Activated CD4-positive, CD25-positive, alpha-beta regulatory T cell (primary cell): ENCODE measurements around the gene EMB.
"Not testable (repeated sequence)": the region's sequence is repeated elsewhere in the genome, so short reads cannot be mapped to it uniquely, and the experiment has no call there.

ENCODE experiments used
- DNase-seq, 4 experiments: peaks; one replicate each; lab custom pipeline; 2025; lab: John Stamatoyannopoulos, UW

EMB gene

DNA sequence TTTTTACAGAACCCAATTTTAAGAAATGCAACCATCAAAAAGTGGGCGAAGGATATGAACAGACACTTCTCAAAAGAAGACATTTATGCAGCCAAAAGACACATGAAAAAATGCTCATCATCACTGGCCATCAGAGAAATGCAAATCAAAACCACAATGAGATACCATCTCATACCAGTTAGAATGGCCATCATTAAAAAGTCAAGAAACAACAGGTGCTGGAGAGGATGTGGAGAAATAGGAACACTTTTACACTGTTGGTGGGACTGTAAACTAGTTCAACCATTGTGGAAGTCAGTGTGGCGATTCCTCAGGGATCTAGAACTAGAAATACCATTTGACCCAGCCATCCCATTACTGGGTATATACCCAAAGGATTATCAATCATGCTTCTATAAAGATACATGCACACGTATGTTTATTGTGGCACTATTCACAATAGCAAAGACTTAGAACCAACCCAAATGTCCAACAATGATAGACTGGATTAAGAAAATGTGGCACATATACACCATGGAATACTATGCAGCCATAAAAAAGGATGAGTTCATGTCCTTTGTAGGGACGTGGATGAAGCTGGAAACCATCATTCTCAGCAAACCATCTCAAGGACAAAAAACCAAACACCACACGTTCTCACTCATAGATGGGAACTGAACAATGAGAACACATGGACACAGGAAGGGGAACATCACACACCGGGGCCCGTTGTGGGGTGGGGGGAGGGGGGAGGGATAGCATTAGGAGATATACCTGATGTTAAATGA is 19.7 kb downstream of the EMB start:
- DNase-seq, result not testable (repeated sequence)

DNA sequence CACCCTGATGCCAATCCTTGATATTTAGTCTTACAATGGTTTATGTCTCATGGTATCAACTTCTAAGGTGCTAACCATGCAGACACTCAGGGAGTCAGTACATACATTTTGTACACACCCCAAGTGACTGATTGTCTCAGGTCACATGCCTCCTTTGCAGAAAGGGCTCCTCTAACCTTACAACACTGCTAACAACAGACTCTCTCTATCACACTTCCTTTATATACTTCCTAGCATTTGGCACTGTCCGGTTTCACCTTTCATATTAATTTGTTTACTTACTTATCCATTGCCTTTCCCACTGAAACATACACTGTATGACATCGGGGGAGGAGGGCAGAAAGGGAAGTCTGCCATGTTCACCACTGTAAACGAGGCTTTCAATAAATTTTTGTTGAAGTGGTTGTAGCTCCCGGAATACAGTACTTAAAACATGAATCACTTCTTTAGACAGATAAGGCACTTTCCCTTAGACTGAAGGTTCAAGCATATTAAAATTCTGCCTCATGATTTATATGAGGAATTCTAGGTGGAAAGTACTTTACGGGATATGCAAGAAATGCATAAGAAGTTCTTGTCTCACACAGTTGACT is 20.6 kb downstream of the EMB start:
- no peak for DNase-seq

DNA sequence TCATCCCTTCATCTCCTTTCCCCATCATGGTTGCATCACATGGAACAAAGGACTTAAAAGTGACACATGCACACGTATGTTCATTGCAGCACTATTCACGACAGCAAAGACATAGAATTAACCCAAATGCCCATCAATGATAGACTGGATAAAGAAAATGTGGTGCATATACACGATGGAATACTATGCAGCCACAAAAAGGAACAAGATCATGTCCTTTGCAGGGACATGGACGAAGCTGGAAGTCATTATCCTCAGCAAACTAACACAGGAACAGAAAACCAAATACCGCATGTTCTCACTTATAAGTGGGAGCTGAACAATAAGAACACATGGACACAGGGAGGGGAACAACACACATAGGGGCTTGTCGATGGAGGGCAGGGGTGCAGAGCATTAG is 21.4 kb downstream of the EMB start:
- DNase-seq, result not testable (repeated sequence)

DNA sequence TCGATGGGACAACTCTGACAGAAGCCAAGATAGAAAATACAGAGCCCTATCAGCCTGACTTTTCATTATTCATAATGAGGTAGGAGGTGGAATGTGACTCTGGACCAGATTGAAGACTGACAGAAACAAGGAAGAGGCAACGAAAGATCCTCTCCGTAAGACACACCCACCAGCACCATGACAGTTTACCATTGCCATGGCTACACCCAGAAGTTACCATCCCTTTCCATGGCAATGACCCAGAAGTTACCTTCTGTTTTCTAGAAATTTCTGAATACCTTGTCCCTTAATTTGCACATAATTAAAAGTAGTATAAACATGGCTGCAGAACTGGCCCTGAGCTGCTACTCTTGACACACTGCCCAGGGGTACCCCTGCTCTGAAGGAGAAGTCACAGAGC is 24.5 kb downstream of the EMB start:
- DNase-seq, result not testable (repeated sequence)

DNA sequence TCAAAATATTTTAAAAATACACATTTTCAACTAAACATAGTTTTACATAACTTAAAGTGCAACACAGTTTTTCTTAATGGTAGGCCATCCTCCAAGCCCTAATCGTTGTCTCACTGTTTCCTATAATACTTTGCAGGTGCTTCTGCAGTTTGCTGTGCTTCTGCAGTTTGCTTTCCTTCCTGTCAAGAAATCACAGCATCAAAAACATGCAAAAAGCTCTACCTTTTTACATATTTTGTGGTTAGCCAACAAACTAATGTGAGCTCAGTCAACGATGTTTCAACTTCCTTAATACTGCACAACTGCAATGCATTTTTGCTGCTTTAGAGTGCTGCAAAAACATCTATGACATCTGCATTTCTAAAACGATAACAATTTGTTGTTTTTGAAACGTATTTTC is 25.2 kb downstream of the EMB start:
- no peak for DNase-seq

DNA sequence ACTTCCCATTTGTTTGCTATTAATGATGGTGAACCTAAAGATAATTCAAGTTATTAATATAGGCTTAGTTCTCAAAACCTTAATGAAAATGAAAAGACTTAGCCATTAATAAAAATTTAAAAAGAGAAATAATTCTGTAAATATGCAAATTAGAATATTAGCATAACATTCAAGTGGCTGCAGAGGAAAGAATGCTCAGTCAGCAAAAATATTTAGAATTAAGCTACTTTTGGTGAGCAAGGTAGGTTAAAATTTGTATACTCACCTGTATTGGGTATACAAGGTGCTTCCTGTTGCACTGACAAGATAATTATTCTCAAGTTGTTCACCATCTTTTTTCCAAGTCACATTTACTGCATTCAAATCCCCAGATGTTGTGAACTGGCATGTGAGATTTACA is 30.2 kb downstream of the EMB start:
- not testable (repeated sequence) for DNase-seq

DNA sequence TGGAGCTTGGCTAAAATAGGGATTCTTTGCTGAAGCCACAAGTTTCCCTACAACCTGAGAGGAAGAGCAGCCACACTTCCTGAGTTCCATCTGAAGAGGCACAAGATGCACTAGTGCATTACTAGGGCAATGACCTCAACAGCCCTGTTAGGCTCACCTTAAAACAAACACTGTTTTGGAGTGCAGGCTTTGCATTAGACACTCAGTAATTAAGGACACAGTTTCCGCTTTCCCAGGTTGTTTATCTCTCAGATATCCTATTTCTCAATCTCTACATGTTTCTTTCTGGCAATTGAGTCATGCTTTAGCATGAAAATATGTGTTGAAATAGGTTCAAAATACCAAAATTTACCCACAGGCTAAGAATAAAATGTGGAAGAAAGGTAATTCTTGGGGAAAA is 34.2 kb downstream of the EMB start:
- no peak for DNase-seq

DNA sequence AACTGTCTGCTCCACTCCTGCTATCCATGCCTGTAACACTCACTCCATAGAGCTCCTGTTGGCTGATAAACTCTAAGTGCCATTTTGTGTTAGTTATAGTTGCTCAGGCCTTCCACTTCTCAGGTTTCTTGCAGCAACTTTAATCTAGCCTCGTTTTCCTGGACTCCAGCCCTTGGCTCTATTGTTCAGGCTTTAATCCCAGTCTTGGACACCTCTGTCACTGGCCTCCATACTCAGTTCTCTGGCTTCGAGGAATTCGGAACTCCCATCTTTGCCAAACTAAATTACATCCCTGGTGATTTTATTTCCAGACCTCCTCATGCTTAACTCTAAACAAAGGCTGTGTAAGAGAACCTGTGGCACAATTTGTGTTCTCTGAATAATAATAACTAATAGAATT is 39.8 kb downstream of the EMB start:
- DNase-seq, result no peak

DNA sequence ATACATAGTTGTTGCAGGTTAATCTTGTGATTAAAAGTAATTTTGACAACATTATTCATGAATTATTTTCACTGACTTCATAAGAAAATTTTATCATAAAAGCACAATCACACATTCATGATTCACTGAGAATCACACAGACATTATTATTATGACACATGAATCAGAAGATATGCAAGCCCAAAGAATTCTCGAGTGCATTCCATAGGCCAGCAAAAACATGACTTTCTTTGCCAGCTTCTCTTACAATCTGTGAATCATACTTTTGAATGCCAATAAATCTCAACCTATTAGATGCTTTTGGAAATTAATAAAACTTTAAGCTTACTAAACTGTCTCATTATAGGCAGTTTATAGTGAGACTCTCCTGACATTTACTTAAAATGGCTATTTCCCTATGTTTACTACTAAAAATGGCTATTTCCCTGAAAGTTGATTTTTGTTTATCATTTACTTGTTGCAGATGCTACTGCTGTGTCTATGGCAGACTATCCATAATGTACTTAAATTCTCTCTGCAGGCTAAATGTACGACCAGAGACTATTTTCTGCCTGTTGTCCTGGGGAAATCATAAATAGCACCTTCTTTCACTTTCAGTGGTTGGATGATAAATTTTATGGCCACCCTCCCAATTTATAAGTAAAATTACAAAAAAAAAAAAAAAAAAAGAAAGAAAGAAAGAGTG is 47.0 kb downstream of the EMB start:
- not testable (repeated sequence) for DNase-seq

DNA sequence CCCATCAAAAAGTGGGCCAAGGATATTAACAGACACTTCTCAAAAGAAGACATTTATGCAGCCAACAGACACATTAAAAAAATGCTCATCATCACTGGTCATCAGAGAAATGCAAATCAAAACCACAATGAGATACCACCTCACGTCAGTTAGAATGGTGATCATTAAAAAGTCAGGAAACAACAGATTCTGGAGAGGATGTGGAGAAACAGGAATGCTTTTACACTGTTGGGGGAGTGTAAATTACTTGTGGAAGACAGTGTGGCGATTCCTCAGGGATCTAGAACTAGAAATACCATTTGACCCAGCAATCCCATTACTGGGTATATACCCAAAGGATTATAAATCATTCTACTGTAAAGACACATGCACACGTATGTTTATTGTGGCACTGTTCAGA is 48.8 kb downstream of the EMB start:
- DNase-seq, result not testable (repeated sequence)

DNA sequence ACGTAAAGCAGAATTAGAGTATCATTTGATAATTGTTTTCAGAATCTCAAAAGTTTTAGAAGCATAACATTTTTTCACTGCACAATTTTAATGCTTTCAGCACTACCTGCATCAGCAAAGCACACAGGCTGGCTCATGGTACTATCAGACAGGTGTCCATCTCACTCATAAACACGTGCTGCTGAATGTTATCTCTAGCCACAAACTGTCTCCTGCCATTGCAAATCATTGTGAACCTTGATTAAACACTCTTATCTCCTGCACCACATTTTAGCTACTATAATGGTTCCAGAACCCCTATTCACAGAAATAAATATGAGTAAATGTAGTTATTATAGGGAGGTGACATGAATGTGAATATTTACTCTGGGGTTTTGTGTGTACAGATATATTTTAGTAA is 56.7 kb downstream of the EMB start:
- not testable (repeated sequence) for DNase-seq

DNA sequence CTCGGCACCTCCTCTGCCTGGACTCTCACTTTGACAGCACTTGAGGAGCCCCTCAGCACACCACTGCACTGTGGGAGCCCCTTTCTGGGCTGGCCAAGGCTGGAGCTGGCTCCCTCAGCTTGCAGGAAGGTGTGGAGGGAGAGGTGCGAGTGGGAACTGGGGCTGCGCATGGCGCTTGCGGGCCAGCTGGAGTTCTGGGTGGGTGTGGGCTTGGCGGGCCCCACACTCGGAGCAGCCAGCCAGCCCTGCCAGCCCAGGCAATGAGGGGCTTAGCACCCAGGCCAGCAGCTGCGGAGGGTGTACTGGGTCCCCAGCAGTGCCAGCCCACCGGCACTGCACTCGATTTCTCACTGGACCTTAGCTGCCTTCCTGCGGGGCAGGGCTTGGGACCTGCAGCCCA is 64.4 kb downstream of the EMB start:
- DNase-seq, result not testable (repeated sequence)

DNA sequence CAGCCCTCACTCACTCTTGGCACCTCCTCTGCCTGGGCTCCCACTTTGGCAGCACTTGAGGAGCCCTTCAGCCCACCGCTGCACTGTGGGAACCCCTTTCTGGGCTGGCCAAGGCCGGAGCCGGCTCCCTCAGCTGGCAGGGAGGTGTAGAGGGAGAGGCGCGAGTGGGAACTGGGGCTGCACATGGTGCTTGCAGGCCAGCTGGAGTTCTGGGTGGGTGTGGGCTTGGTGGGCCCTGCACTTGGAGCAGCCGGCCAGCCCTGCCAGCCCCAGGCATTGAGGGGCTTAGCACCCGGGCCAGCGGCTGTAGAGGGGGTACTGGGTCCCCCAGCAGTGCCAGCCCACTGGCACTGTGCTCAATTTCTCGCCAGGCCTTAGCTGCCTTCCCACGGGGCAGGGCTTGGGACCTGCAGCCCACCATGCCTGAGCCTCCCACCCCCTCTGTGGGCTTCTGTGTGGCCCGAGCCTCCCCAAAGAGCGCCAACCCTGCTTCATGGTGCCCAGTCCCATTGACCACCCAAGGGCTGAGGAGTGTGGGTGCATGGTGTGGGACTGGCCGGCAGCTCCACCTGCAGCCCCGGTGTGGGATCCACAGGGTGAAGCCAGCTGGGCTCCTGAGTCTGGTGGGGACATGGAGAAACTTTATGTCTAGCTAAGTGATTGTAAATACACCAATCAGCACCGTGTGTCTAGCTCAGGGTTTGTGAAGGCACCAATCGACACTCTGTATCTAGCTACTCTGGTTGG is 71.6 kb downstream of the EMB start:
- not testable (repeated sequence) for DNase-seq

DNA sequence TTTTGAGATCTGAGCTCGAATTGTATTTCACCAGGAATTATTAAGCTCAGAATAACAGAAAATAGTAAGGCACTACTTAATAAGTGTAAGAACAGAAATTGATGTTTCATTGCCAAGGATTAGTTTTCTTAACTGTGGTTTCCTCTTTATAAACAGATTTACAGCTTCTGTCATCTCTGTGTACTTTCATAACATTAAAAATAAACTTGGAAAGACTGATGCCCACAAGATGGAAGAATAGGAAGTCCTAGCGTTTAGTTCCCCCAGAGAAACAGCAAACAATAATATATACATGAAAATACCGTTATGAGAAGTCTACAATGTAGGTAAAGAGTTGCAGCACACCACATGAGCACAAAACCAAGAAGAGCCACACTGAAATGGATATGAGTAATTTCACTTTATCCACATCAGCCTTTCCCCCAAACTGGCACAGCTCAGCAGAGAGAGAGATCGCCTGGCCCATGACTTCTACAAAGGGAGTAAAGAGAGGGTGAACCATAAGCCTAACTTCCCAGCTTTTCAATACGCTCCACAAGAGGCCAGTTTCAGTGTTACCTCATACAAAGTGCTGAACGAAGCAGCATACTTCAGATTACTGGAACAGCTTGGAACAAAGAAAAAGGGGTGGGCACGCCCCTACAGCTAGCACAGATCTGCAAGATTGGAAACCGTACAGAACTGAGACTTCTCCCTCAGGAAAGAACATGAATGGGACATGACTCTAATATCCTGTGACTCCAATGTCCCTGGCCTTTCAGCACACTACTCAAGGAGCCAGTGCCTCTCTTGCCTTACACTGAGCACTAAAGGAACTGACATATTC is 75.4 kb downstream of the EMB start:
- DNase-seq, result no peak

DNA sequence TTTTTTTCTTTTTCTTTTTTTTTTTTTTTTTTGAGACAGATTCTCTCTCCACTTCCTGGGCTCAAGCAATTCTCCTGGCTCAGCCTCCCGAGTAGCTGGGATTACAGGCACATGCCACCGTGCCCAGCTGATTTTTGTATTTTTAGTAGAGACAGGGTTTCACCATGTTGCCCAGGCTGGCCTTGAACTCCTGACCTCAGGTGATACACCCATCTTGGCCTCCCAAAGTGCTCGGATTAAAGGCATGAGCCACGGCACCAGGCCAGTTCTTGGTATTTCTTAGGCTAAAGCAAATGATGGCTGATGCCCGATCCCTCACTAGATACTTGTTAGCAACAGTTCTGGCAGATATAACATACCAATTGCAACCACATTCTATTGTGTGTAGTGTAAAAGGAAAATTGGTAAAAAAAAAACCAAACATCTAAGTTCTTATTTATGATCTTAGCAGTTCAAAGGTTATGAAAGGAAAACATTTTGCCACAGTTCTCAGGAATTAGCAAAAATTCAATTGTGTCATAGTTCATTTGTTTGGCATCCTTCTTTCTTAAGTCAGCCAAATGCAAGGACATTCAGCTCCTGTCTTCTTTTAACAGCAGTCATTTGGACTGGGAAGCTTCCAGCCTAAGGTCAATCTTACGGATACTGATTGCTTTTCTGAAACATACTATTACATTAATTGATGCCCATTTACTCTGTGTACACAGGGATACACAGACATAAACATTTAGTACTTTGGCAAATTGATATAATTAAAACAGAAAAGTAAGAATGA is 76.4 kb downstream of the EMB start:
- not testable (repeated sequence) for DNase-seq

DNA sequence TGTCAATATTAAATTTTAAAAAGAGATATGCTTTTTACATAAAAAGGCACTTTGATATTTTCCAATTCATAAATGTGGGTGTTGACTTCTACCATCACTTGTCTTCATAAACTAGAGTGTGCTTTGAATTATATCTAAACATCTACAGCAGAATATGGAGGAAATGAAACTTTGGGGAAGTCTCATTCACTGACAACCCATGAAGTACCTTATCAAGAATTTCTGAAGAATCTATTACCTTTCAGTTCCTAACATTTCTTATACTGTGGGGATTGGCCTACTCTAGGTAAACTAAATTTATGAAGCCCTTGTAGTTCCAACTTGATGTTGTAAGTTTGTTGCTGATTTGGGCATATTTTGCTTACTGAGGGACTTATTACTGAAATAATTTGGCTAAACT is 81.9 kb downstream of the EMB start:
- DNase-seq, result no peak

DNA sequence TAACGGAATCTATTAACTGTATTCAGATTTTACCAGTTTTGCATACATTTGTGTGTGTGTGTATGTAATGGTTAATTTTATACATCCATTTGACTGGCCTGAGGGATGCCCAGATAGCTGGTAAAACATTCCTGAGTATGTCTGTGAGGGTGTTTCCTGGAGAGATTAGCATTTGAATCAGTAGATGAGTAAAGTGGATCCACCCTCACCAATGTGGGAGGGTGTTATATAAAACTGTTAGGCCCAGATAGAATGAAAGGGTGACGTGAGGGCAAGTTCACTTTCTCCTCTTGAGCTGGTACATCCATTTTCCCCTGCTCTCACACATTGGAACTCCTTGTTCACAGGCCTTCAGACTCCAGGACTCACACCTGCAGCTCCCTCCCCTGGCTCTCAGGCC is 88.7 kb downstream of the EMB start:
- DNase-seq, result no peak
